ENCODE results near the gene RAB11FIP4. TPM values are rescaled to one million over a fixed set of nuclear protein-coding genes. Genes with fewer than 3 reads are reported as not detected.

RAB11FIP4 gene
- polyA plus RNA-seq, 1 of the 3 experiments (the other 2 are of a cell fraction), result 9.4 TPM

DNA sequence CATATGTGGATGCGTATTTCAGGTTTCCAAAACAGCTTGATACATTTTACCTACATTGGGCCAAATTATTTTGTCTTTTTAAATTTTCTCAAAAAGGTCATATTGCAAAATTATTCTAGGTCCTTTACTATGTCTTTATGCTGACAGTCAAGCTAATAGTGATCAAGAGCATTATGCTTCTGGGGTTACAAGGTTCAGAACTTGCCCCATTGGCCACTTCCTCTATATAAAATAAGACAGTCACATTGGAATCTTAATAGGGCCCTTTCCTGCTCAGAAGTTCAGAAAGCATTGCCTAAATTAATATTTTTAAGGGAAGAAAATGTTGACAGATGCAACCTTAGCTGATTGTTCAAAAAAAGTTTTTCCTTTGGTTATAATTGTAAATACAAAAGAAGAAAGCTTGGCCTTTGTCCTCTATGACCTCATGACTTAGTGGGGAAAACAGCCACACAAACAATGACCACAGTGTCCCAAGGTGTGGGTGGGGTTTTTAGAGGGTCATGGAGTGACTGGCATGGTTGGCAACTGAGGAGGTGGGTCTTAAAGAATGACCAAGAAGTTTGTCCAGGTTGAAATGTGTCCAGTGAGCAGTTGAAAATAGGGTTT, 11.8 kb upstream of the RAB11FIP4 start:
- TF ChIP-seq RAD21 (IDR thresholded peaks at IDR 0.05; ENCODE audit: low read length), result no peak
- TF ChIP-seq TEAD4 (IDR thresholded peaks at IDR 0.05; ENCODE audit: borderline replicate concordance, insufficient read depth), result no peak
- TF ChIP-seq EP300 (IDR thresholded peaks at IDR 0.05; ENCODE audit: borderline replicate concordance in 1 of 2, low read depth in 1 of 2, low read length in 1 of 2), result no peak
- TF ChIP-seq NFIC (IDR thresholded peaks at IDR 0.05; ENCODE audit: borderline replicate concordance), result no peak
- no peak for TF ChIP-seq GABPA (IDR thresholded peaks at IDR 0.05; ENCODE audit: low read depth)
- no peak for TF ChIP-seq MEF2A (IDR thresholded peaks at IDR 0.05; ENCODE audit: borderline replicate concordance, low read depth)
- TF ChIP-seq, protein P1, sequence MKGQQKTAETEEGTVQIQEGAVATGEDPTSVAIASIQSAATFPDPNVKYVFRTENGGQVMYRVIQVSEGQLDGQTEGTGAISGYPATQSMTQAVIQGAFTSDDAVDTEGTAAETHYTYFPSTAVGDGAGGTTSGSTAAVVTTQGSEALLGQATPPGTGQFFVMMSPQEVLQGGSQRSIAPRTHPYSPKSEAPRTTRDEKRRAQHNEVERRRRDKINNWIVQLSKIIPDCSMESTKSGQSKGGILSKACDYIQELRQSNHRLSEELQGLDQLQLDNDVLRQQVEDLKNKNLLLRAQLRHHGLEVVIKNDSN (IDR thresholded peaks at IDR 0.05; ENCODE audit: borderline replicate concordance, low read depth), result no peak
- TF ChIP-seq RCOR1 (IDR thresholded peaks at IDR 0.05; ENCODE audit: low read length), result no peak
- TF ChIP-seq SMC3 (IDR thresholded peaks at IDR 0.05; ENCODE audit: low read depth, low read length), result no peak
- TF ChIP-seq, protein P2, sequence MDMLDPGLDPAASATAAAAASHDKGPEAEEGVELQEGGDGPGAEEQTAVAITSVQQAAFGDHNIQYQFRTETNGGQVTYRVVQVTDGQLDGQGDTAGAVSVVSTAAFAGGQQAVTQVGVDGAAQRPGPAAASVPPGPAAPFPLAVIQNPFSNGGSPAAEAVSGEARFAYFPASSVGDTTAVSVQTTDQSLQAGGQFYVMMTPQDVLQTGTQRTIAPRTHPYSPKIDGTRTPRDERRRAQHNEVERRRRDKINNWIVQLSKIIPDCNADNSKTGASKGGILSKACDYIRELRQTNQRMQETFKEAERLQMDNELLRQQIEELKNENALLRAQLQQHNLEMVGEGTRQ (IDR thresholded peaks at IDR 0.05; ENCODE audit: borderline replicate concordance, low read depth, low read length), result no peak
- TF ChIP-seq, protein P3, sequence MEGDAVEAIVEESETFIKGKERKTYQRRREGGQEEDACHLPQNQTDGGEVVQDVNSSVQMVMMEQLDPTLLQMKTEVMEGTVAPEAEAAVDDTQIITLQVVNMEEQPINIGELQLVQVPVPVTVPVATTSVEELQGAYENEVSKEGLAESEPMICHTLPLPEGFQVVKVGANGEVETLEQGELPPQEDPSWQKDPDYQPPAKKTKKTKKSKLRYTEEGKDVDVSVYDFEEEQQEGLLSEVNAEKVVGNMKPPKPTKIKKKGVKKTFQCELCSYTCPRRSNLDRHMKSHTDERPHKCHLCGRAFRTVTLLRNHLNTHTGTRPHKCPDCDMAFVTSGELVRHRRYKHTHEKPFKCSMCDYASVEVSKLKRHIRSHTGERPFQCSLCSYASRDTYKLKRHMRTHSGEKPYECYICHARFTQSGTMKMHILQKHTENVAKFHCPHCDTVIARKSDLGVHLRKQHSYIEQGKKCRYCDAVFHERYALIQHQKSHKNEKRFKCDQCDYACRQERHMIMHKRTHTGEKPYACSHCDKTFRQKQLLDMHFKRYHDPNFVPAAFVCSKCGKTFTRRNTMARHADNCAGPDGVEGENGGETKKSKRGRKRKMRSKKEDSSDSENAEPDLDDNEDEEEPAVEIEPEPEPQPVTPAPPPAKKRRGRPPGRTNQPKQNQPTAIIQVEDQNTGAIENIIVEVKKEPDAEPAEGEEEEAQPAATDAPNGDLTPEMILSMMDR (IDR thresholded peaks at IDR 0.05), result no peak
- TF ChIP-seq NRF1 (IDR thresholded peaks at IDR 0.05; ENCODE audit: low read depth, low read length), result no peak
- TF ChIP-seq ELF1 (IDR thresholded peaks at IDR 0.05), result no peak
- TF ChIP-seq RFX5 (IDR thresholded peaks at IDR 0.05; ENCODE audit: low read length), result no peak
- TF ChIP-seq JUND (IDR thresholded peaks at IDR 0.05), result no peak
- TF ChIP-seq, protein P4, sequence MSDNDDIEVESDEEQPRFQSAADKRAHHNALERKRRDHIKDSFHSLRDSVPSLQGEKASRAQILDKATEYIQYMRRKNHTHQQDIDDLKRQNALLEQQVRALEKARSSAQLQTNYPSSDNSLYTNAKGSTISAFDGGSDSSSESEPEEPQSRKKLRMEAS (IDR thresholded peaks at IDR 0.05; ENCODE audit: low read depth), result no peak
- TF ChIP-seq TCF12 (IDR thresholded peaks at IDR 0.05), result no peak
- no peak for TF ChIP-seq RXRA (IDR thresholded peaks at IDR 0.05; ENCODE audit: borderline replicate concordance, low read depth)
- no peak overlapping the region for H3K4me2 ChIP-seq
- CTCF ChIA-PET, result interaction anchor here (0.7 to 3.9 kb wide), 5 partner anchors 9 to 462 kb away, joined by 3 to 26 read pairs (median 4); no protein-coding TSS in a partner anchor
- POLR2A ChIA-PET, result no interaction called here
- H4K20me1 ChIP-seq (ENCODE audit: insufficient read depth), result no peaks in the 10 kb centered on the region
- no peaks in the 10 kb centered on the region for H3K79me2 ChIP-seq (ENCODE audit: insufficient read depth)
- no peaks in the 10 kb centered on the region; a peak in 1 of 4 replicates for H3K4me1 ChIP-seq (ENCODE audit: control insufficient read depth in 1 of 2, insufficient read depth in 2 of 2, low read depth in 1 of 2, low read length in 1 of 2)
- H3K9ac ChIP-seq, result no peak overlapping the region
- H3K9me2 ChIP-seq, result no peaks in the 10 kb centered on the region
- DNase-seq, result no peak
- H3F3A ChIP-seq (replicated peaks; ENCODE audit: insufficient read depth), result peaks cover 11% of the 10 kb centered on the region
- no peaks in the 10 kb centered on the region for H3K27me3 ChIP-seq (ENCODE audit: insufficient read depth)
- 95% methylated on average over 1 of the region's 1 CpG for WGBS (ENCODE audit: low lambda C conversion rate)
- peaks cover 44 to 49% of the 10 kb centered on the region in 2 experiments for H3K36me3 ChIP-seq (replicated peaks in 1 of 2; ENCODE audit: control insufficient read depth in 1 of 2, insufficient read depth in 2 of 2, low read length in 1 of 2)
- H3K4me3 ChIP-seq (ENCODE audit: low read depth in 2 of 2, low read length in 1 of 2), result no peak overlapping the region
- no peaks in the 10 kb centered on the region for H3K9me3 ChIP-seq
- no peak overlapping the region for H2AFZ ChIP-seq (ENCODE audit: low read depth)
- no peak overlapping the region for H3K27ac ChIP-seq (ENCODE audit: low read depth in 2 of 2, low read length in 1 of 2)
